Skin of body (tissue), 2 donors: Measurements from ENCODE around the gene ZNF497. TPM values are rescaled to one million over a fixed set of nuclear protein-coding genes. Genes with fewer than 3 reads are reported as not detected.
"Not testable (repeated sequence)": the region's sequence is repeated elsewhere in the genome, so short reads cannot be mapped to it uniquely, and the experiment has no call there.

Experiments used
- DNase-seq: peaks from one replicate; lab custom pipeline; 2025; lab: John Stamatoyannopoulos, UW
- total RNA-seq: library from RNA; depleted of rRNA; stranded (reverse); fragments of >200 nt; gene quantifications from one replicate; pipeline ENCODE4 v1.2.3, GENCODE V29; 2014

Gene ZNF497
- 1.6 TPM for total RNA-seq

- peak; percentile 95 for DNase-seq
Observed at GRCh38 chr19:58362272-58362994, at the start of gene ZNF497. Gene ZNF497, minus strand, starts transcription at chr19:58362751. Its CDS starts 5,116 bp downstream, at chr19:58357635.

- DNase-seq = no peak
Observed at GRCh38 chr19:58409010-58409790, 46.6 kb upstream of the ZNF497 start.

GRCh38 chr19:58408152-58409009 lies 45.8 kb upstream of the ZNF497 start, which contains the start of gene ZNF584:
Gene ZNF584, plus strand, starts transcription at chr19:58408649. Its CDS starts 499 bp downstream, at chr19:58409148.
- DNase-seq = peak; percentile 96

GRCh38 chr19:58407658-58408151 lies 45.2 kb upstream of the ZNF497 start:
- DNase-seq = no peak

GRCh38 chr19:58406818-58407657 lies 44.5 kb upstream of the ZNF497 start:
- no peak for DNase-seq

GRCh38 chr19:58403920-58404478 lies 41.4 kb upstream of the ZNF497 start:
- not testable (repeated sequence) for DNase-seq

GRCh38 chr19:58401840-58402421 lies 39.4 kb upstream of the ZNF497 start:
- DNase-seq = no peak

GRCh38 chr19:58400916-58401839 lies 38.6 kb upstream of the ZNF497 start:
- peak; percentile 99 for DNase-seq

- DNase-seq = no peak
Observed at GRCh38 chr19:58400316-58400915, 37.9 kb upstream of the ZNF497 start.

- no peak for DNase-seq
Observed at GRCh38 chr19:58399903-58400302, 37.4 kb upstream of the ZNF497 start.

GRCh38 chr19:58398545-58398944 lies 36.0 kb upstream of the ZNF497 start:
- DNase-seq = no peak

GRCh38 chr19:58398087-58398486 lies 35.5 kb upstream of the ZNF497 start:
- no peak for DNase-seq

- no peak for DNase-seq
Observed at GRCh38 chr19:58397533-58398037, 35.0 kb upstream of the ZNF497 start.

- no peak for DNase-seq
Observed at GRCh38 chr19:58396691-58397532, 34.4 kb upstream of the ZNF497 start.

GRCh38 chr19:58395979-58396627 lies 33.6 kb upstream of the ZNF497 start:
- DNase-seq = no peak

- no peak for DNase-seq
Observed at GRCh38 chr19:58395220-58395978, 32.8 kb upstream of the ZNF497 start, which contains the start of gene RNF225. Gene RNF225, plus strand, starts transcription at chr19:58395656. Its CDS starts 434 bp downstream, at chr19:58396090.
